ENCODE results near the gene KLHL33.

- no peak for TF ChIP-seq POLR2AphosphoS5 (IDR thresholded peaks at IDR 0.05)
- TF ChIP-seq, protein P1, sequence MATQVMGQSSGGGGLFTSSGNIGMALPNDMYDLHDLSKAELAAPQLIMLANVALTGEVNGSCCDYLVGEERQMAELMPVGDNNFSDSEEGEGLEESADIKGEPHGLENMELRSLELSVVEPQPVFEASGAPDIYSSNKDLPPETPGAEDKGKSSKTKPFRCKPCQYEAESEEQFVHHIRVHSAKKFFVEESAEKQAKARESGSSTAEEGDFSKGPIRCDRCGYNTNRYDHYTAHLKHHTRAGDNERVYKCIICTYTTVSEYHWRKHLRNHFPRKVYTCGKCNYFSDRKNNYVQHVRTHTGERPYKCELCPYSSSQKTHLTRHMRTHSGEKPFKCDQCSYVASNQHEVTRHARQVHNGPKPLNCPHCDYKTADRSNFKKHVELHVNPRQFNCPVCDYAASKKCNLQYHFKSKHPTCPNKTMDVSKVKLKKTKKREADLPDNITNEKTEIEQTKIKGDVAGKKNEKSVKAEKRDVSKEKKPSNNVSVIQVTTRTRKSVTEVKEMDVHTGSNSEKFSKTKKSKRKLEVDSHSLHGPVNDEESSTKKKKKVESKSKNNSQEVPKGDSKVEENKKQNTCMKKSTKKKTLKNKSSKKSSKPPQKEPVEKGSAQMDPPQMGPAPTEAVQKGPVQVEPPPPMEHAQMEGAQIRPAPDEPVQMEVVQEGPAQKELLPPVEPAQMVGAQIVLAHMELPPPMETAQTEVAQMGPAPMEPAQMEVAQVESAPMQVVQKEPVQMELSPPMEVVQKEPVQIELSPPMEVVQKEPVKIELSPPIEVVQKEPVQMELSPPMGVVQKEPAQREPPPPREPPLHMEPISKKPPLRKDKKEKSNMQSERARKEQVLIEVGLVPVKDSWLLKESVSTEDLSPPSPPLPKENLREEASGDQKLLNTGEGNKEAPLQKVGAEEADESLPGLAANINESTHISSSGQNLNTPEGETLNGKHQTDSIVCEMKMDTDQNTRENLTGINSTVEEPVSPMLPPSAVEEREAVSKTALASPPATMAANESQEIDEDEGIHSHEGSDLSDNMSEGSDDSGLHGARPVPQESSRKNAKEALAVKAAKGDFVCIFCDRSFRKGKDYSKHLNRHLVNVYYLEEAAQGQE (IDR thresholded peaks at IDR 0.05; ENCODE audit: borderline replicate concordance), result no peak
- TF ChIP-seq CTCF (IDR thresholded peaks at IDR 0.05; ENCODE audit: poor library complexity, severe bottlenecking), result no peak
- no peak for TF ChIP-seq EP300 (conservative IDR thresholded peaks at IDR 0.05; ENCODE audit: poor library complexity, severe bottlenecking)
- TF ChIP-seq EZH2 (IDR thresholded peaks at IDR 0.05; ENCODE audit: borderline replicate concordance, insufficient read depth, low read length, poor library complexity, severe bottlenecking), result no peak
- TF ChIP-seq RAD21 (conservative IDR thresholded peaks at IDR 0.05), result no peak
Measured at GRCh38 chr14:20391505-20391904, 44.5 kb downstream of the KLHL33 start.

Measured in neural cell (in vitro differentiated cells).